ENCODE results near the gene FAM98B. TPM values are rescaled to one million over a fixed set of nuclear protein-coding genes. Genes with fewer than 3 reads are reported as not detected.

FAM98B gene
- total and polyA plus RNA-seq, 2 experiments from 2014 or later = 10.1 to 32.5 TPM

GRCh38 chr15:38526158-38526557 lies 72.2 kb downstream of the FAM98B start:
- DNase-seq (ENCODE audit: low spot score) (no peak), ATAC-seq (no peak)
- H3K27ac ChIP-seq (ENCODE audit: low read depth) = no peak overlapping the region
- no peak overlapping the region for H3K27ac Mint-ChIP-seq
- H4K20me1 ChIP-seq (replicated peaks; ENCODE audit: insufficient read depth) = no peaks in the 10 kb centered on the region
- TF ChIP-seq EZH2phosphoT487 (IDR thresholded peaks at IDR 0.05; ENCODE audit: unreplicated experiment) (no peak), CREB1 (CRISPR knock-in tag; IDR thresholded peaks at IDR 0.05; ENCODE audit: low read depth) (no peak), EZH2 (IDR thresholded peaks at IDR 0.05; ENCODE audit: low read depth, unreplicated experiment) (no peak), ZNF114 (CRISPR knock-in tag; IDR thresholded peaks at IDR 0.05) (no peak), CTCF (conservative IDR thresholded peaks at IDR 0.05; ENCODE audit: low read depth in 2 of 2) (no peak), NANOG (IDR thresholded peaks at IDR 0.05; ENCODE audit: borderline replicate concordance) (no peak), REST (IDR thresholded peaks at IDR 0.05; ENCODE audit: unreplicated experiment) (no peak), ZNF462 (CRISPR knock-in tag; IDR thresholded peaks at IDR 0.05) (no peak), POLR2AphosphoS5 (IDR thresholded peaks at IDR 0.05; ENCODE audit: low read depth) (no peak), STAT1 (IDR thresholded peaks at IDR 0.05; ENCODE audit: unreplicated experiment) (no peak), ETS1 (IDR thresholded peaks at IDR 0.05) (no peak), JUNB (IDR thresholded peaks at IDR 0.05; ENCODE audit: unreplicated experiment) (no peak), ZNF331 (CRISPR knock-in tag; IDR thresholded peaks at IDR 0.05; ENCODE audit: low read depth) (no peak)
- peaks cover 2% of the 10 kb centered on the region for H3K27me3 Mint-ChIP-seq (ENCODE audit: insufficient read depth, low read depth, poor library complexity)
- H3K4me1 Mint-ChIP-seq = peaks cover 10% of the 10 kb centered on the region; the same call in 2 of the 3 replicates
- H2AFZ ChIP-seq = no peak overlapping the region
- no peaks in the 10 kb centered on the region for H3K79me2 ChIP-seq (replicated peaks; ENCODE audit: insufficient read depth)
- H3F3A ChIP-seq (replicated peaks; ENCODE audit: low read depth) = no peaks in the 10 kb centered on the region
- no peaks in the 10 kb centered on the region for H3K9me3 Mint-ChIP-seq
- H3K4me3 Mint-ChIP-seq = no peak overlapping the region
- H3K9me2 ChIP-seq (ENCODE audit: insufficient read depth) = peaks cover 13% of the 10 kb centered on the region
- no peaks in the 10 kb centered on the region for H3K36me3 ChIP-seq (ENCODE audit: insufficient read depth)
- no peaks in the 10 kb centered on the region for H3K36me3 Mint-ChIP-seq (ENCODE audit: low read depth)
- H3K4me1 ChIP-seq (ENCODE audit: insufficient read depth) = no peaks in the 10 kb centered on the region
- no peak overlapping the region for H3K4me2 ChIP-seq
- no peaks in the 10 kb centered on the region for H3K27me3 ChIP-seq (ENCODE audit: insufficient read depth)
- no peak overlapping the region for H3K4me3 ChIP-seq

Data from GM23338 (cell line).